K562 (cell line): ENCODE measurements around the gene SURF4. TPM values are rescaled to one million over a fixed set of nuclear protein-coding genes. Genes with fewer than 3 reads are reported as not detected.

Experiments
- ATAC-seq: fragments of 200-7000 bp; cut with Tn5 transposase; 3 replicates; pipeline ENCODE4 v1.9.1; 2020; ENCODE audit warnings: moderate library complexity
- BruUV-seq: library from RNA; stranded (reverse); fragments of 400-500 nt; replicated peaks from 2 replicates; lab custom pipeline; 2021; lab: Mats Ljungman, UMichigan
- CTCF ChIA-PET: fragments of 300-600 bp; formaldehyde crosslinking; extraction: SDS; loops from one replicate; lab custom pipeline; 2021; ENCODE audit warnings: low intra/inter-chr PET ratio; lab: Yijun Ruan, JAX
- POLR2A ChIA-PET: fragments of 300-600, 350-650 bp; sonication (Branson Sonifier 250); formaldehyde crosslinking; extraction: SDS; loops from one replicate; lab custom pipeline; 2021; ENCODE audit warnings: antibody characterized with exemption, inconsistent platforms; lab: Yijun Ruan, JAX
- DNase-seq, 4 experiments: peaks; one replicate each; pipeline versions ENCODE4 v3.0.0 to v3.0.0-alpha.2; 2011 to 2018; ENCODE audit warnings: low spot score in 3 of 4, mixed read lengths in 3 of 4; ENCODE audit errors: extremely low read depth in 1 of 4
- FAIRE-seq: peaks from 2 replicates; lab custom pipeline; 2011; peaks lifted over from hg19 to GRCh38; lab: Jason Lieb, UNC
- H2AFZ ChIP-seq: 2 replicates; pipeline ENCODE4 v1.6.0; 2011; ENCODE audit warnings: low read depth, low read length, control low read depth, inconsistent platforms
- H3K27ac ChIP-seq: fragments of 200-600 bp; 3 replicates; pipeline ENCODE4 v1.8.0; 2011; ENCODE audit warnings: low read depth, mild to moderate bottlenecking, control low read depth, inconsistent platforms, low read length, moderate library complexity, mixed read lengths; ENCODE audit errors: extremely low read depth
- H3K27me3 ChIP-seq, 2 experiments: fragments of 300-600 bp in 1 of 2; 2 replicates in 1 of 2; 3 replicates in 1 of 2; pipeline versions ENCODE4 v1.6.0 to v1.8.0; 2011; ENCODE audit warnings: inconsistent platforms in 2 of 2, low read length in 2 of 2, mild to moderate bottlenecking in 1 of 2, mixed read lengths in 1 of 2, moderate library complexity in 1 of 2; ENCODE audit not compliant: control insufficient read depth in 2 of 2, insufficient read depth in 2 of 2
- H3K36me3 ChIP-seq: fragments of 300-600 bp; 3 replicates; pipeline ENCODE4 v1.8.0; 2011; ENCODE audit warnings: mild to moderate bottlenecking, low read length, inconsistent platforms; ENCODE audit not compliant: control insufficient read depth, insufficient read depth
- H3K4me1 ChIP-seq, 2 experiments: fragments of 200-600 bp in 1 of 2; replicated peaks in 1 of 2; 2 replicates in 1 of 2; 3 replicates in 1 of 2; pipeline versions ENCODE4 v1.5.1 to v1.8.0; 2011; ENCODE audit warnings: inconsistent platforms in 2 of 2, low read length in 2 of 2, mild to moderate bottlenecking in 1 of 2, mixed read lengths in 1 of 2, moderate library complexity in 1 of 2; ENCODE audit not compliant: control insufficient read depth in 2 of 2, insufficient read depth in 2 of 2
- H3K4me2 ChIP-seq: 2 replicates; pipeline ENCODE4 v1.6.1; 2011; ENCODE audit warnings: low read length, control low read depth, inconsistent platforms, mixed read lengths; ENCODE audit not compliant: insufficient read depth
- H3K4me3 ChIP-seq: fragments of 200-600 bp; sonication (generic), shearing (Covaris generic); 2 replicates; pipeline ENCODE4 v1.5.1; 2016; ENCODE audit warnings: control low read depth, inconsistent platforms
- H3K79me2 ChIP-seq: fragments of 200-600 bp; 3 replicates; pipeline ENCODE4 v1.8.0; 2011; ENCODE audit warnings: low read length, inconsistent platforms; ENCODE audit not compliant: control insufficient read depth, insufficient read depth
- H3K9ac ChIP-seq, 2 experiments: 2 replicates each; pipeline versions ENCODE4 v1.6.0 to v1.6.1; 2011; ENCODE audit warnings: low read depth in 2 of 2, low read length in 2 of 2, control low read depth in 1 of 2, inconsistent platforms in 1 of 2, mild to moderate bottlenecking in 1 of 2, mixed read lengths in 1 of 2; ENCODE audit not compliant: insufficient read depth in 1 of 2
- H3K9me1 ChIP-seq: one replicate; pipeline ENCODE4 v1.6.0; 2011; ENCODE audit warnings: inconsistent platforms, mild to moderate bottlenecking, low read length, moderate library complexity; ENCODE audit not compliant: control insufficient read depth, insufficient read depth
- H3K9me3 ChIP-seq: replicated peaks from 2 replicates; pipeline ENCODE4 v1.5.1; 2011; ENCODE audit warnings: low read depth, low read length, inconsistent platforms; ENCODE audit not compliant: control insufficient read depth, insufficient read depth
- H4K20me1 ChIP-seq: replicated peaks from 2 replicates; pipeline ENCODE4 v1.6.1; 2011; ENCODE audit warnings: low read length, inconsistent platforms, mixed read lengths; ENCODE audit not compliant: control insufficient read depth, insufficient read depth
- COPS2 ChIP-seq: fragments of 450-650 bp; conservative IDR thresholded peaks from 2 replicates; pipeline ENCODE4 v1.6.1; 2016; ENCODE audit warnings: mild to moderate bottlenecking, moderate library complexity
- CSDE1 ChIP-seq, 2 experiments: fragments of 450-650 bp; IDR thresholded peaks; 2 replicates each; pipeline ENCODE4 v1.6.1; 2016; ENCODE audit warnings: mild to moderate bottlenecking in 1 of 2
- CTBP1 ChIP-seq: fragments of 450-650 bp; IDR thresholded peaks from 2 replicates; pipeline ENCODE4 v1.6.1; 2016; ENCODE audit warnings: borderline replicate concordance
- ERF ChIP-seq: fragments of 450-650 bp; formaldehyde crosslinking; IDR thresholded peaks from 2 replicates; pipeline ENCODE4 v1.4.0; 2020; ENCODE audit warnings: mild to moderate bottlenecking, mixed read lengths
- GTF2A2 ChIP-seq: IDR thresholded peaks from 2 replicates; pipeline ENCODE4 v1.6.1; 2016; ENCODE audit warnings: mild to moderate bottlenecking, missing genetic modification characterization, missing compliant biosample characterization
- HIVEP1 ChIP-seq: fragments of 250-450 bp; sonication (Bioruptor Pico); IDR thresholded peaks from 2 replicates; pipeline ENCODE4 v1.4.0; 2020; ENCODE audit warnings: mild to moderate bottlenecking
- ILF3 ChIP-seq: fragments of 450-650 bp; IDR thresholded peaks from 2 replicates; pipeline ENCODE4 v1.6.1; 2018; ENCODE audit warnings: antibody characterized with exemption, mild to moderate bottlenecking, moderate library complexity, borderline replicate concordance
- IRF1 ChIP-seq: sonication (generic); formaldehyde crosslinking; IDR thresholded peaks from 2 replicates; pipeline ENCODE4 v1.8.0; 2022; ENCODE audit warnings: missing genetic modification reagents, mild to moderate bottlenecking, borderline replicate concordance
- KDM4B ChIP-seq, 2 experiments: fragments of 450-650 bp in 1 of 2; sonication (generic) in 1 of 2; IDR thresholded peaks; 2 replicates each; pipeline ENCODE4 v1.6.1; 2016 to 2017; ENCODE audit warnings: borderline replicate concordance in 2 of 2, antibody characterized with exemption in 1 of 2, low read depth in 1 of 2, mild to moderate bottlenecking in 1 of 2
- MLX ChIP-seq, 2 experiments: fragments of 450-650 bp in 1 of 2; sonication (generic) in 1 of 2; formaldehyde crosslinking; conservative IDR thresholded peaks; 2 replicates each; pipeline versions ENCODE4 v1.4.0 to v1.8.1; 2020 to 2022; ENCODE audit warnings: mild to moderate bottlenecking in 1 of 2, missing genetic modification reagents in 1 of 2
- NEUROD1 ChIP-seq: fragments of 150-350 bp; IDR thresholded peaks from 2 replicates; pipeline ENCODE4 v1.6.1; 2014; ENCODE audit warnings: borderline replicate concordance, low read length, low read depth; ENCODE audit not compliant: partially characterized antibody
- NR4A1 ChIP-seq, 2 experiments: fragments of 250-450 bp in 1 of 2; fragments of 450-650 bp in 1 of 2; sonication (Bioruptor Pico) in 1 of 2; IDR thresholded peaks; 2 replicates each; pipeline versions ENCODE4 v1.4.0 to v1.6.1; 2016 to 2020; ENCODE audit warnings: mild to moderate bottlenecking in 2 of 2, missing compliant biosample characterization in 1 of 2, missing genetic modification characterization in 1 of 2, moderate library complexity in 1 of 2
- POLR3G ChIP-seq: IDR thresholded peaks from 2 replicates; pipeline ENCODE4 v1.6.1; 2011; ENCODE audit not compliant: insufficient read length, insufficient replicate concordance; ENCODE audit errors: extremely low read depth
- SNRNP70 ChIP-seq: fragments of 200-400 bp; formaldehyde crosslinking; optimal IDR thresholded peaks from 2 replicates; pipeline ENCODE3; 2017; ENCODE audit warnings: low read depth, low read length
- STAT6 ChIP-seq: sonication (generic); formaldehyde crosslinking; IDR thresholded peaks from 2 replicates; pipeline ENCODE4 v1.8.1; 2023; ENCODE audit warnings: mild to moderate bottlenecking, missing genetic modification reagents
- TEAD2 ChIP-seq: fragments of 450-650 bp; IDR thresholded peaks from 2 replicates; pipeline ENCODE4 v1.6.1; 2016; ENCODE audit warnings: missing genetic modification characterization, control low read depth, missing compliant biosample characterization
- ZFP1 ChIP-seq: fragments of 450-650 bp; formaldehyde crosslinking; IDR thresholded peaks from 2 replicates; pipeline ENCODE4 v1.4.0; 2020; ENCODE audit warnings: mild to moderate bottlenecking, mixed read lengths
- ZKSCAN3 ChIP-seq: fragments of 250-450 bp; sonication (Bioruptor Pico); IDR thresholded peaks from 2 replicates; pipeline ENCODE4 v1.4.0; 2020
- WGBS: fragments of 100-300 bp; shearing (Covaris generic); methylation state at CpG from one replicate; pipeline ENCODE4 v1.1.6; 2016; ENCODE audit warnings: low coverage, mixed read lengths; ENCODE audit not compliant: insufficient coverage; ENCODE audit errors: missing lambda C conversion rate; 5-methylcytosine and 5-hydroxymethylcytosine counted together
- in situ Hi-C: fragments of 300-500 bp; cut with MboI; formaldehyde crosslinking; loops from 4 replicates; pipeline ENCODE4 v1.15.0; 2018; ENCODE audit warnings: inconsistent platforms, mixed read lengths
- intact Hi-C: fragments of 100-400 bp; cut with micrococcal nuclease; formaldehyde crosslinking; loops from 2 replicates; pipeline ENCODE4 v1.14.2; 2022
- polyA plus RNA-seq, 8 experiments: library from polyadenylated mRNA; depleted of rRNA in 4 of 8; stranded (reverse) in 5 of 8; unstranded in 3 of 8; fragments of >200 nt; fragmentation: Nextera tagmentation in 2 of 8; fragmentation: Illumina TruSeq in 1 of 8; extraction: Ambion mirVana in 2 of 8; extraction: Trizol in 1 of 8; gene quantifications; 2 replicates each; pipeline versions ENCODE4 v1.2.1 to v1.2.3, GENCODE V29; 2011 to 2014; ENCODE audit warnings: inconsistent platforms in 1 of 8, missing spikeins in 1 of 8
- total RNA-seq, 7 experiments: library from RNA; depleted of rRNA in 6 of 7; stranded (reverse); fragments of >200 nt in 6 of 7; fragmentation: Illumina TruSeq in 2 of 7; extraction: Trizol in 2 of 7; gene quantifications; 2 replicates each; pipeline versions ENCODE4 v1.2.1 to v1.2.3, GENCODE V29; 2011 to 2021; ENCODE audit warnings: low replicate concordance in 1 of 7

SURF4 gene
- total and polyA plus RNA-seq, 9 of the 15 experiments (the other 6 are each of a cell fraction or from before 2014, with no cell fraction given): 8.4 to 176 (median 130) TPM

GRCh38 chr9:133340256-133340655 is 35.6 kb downstream of the SURF4 start:
- Histone ChIP-seq H3K4me3 (no peak overlapping the region), H3K36me3 (peaks cover 71% of the 10 kb centered on the region; the same call in 2 of the 3 replicates), H3K9me1 (no peaks in the 10 kb centered on the region), H3K9me3 (no peaks in the 10 kb centered on the region), H3K27ac (no peak overlapping the region), H3K79me2 (peaks cover 13% of the 10 kb centered on the region), H4K20me1 (no peaks in the 10 kb centered on the region), H3K4me2 (no peak overlapping the region)
- no TSS peak for BruUV-seq
- 90% methylated on average over 3 of the region's 3 CpGs for WGBS
- in situ Hi-C loops: no loop called here
- DNase-seq: no peak
- POLR2A ChIA-PET: interaction anchor here (0.7 to 2.7 kb wide), 5 partner anchors 8 to 100 kb away, joined by 3 to 18 read pairs (median 8); partner anchors contain the start of genes MED22 and RPL7A
- CTCF ChIA-PET: no interaction called here
- intact Hi-C loops: no loop called here
- ATAC-seq: no peak
- TF ChIP-seq MLX (CRISPR knock-in tag; conservative IDR thresholded peaks at IDR 0.05) (no peak), IRF1 (CRISPR knock-in tag) (no peak), COPS2 (no peak), NEUROD1 (no peak), GTF2A2 (tag) (no peak), NR4A1 (CRISPR knock-in tag; IDR thresholded peaks at IDR 0.05) (no peak), NR4A1 (tag; IDR thresholded peaks at IDR 0.05) (no peak), ERF (CRISPR knock-in tag) (no peak), HIVEP1 (CRISPR knock-in tag) (no peak), CTBP1 (no peak), POLR3G (no peak), ZKSCAN3 (CRISPR knock-in tag) (no peak), ZFP1 (CRISPR knock-in tag) (no peak), CSDE1 (IDR thresholded peaks at IDR 0.05) (no peak), ILF3 (no peak), KDM4B (IDR thresholded peaks at IDR 0.05; ENCODE audit: borderline replicate concordance in 2 of 2, low read depth in 1 of 2) (no peak), STAT6 (CRISPR knock-in tag) (no peak), TEAD2 (tag) (no peak), SNRNP70 (no peak)
- TF ChIP-seq, all 486 proteins: peak for 0
- peak overlapping the region in 1 of 2 experiments; percentile 78; a peak in 2 of 4 replicates for H3K9ac ChIP-seq
- H3K4me1 ChIP-seq: peaks cover 2 to 26% of the 10 kb centered on the region in 2 experiments; a peak in 4 of 5 replicates
- H2AFZ ChIP-seq: no peak overlapping the region
- H3K27me3 ChIP-seq: no peaks in the 10 kb centered on the region; a peak in 1 of 5 replicates
- no peak for FAIRE-seq
